Tibial artery (tissue), 4 donors: ENCODE data around the gene AP2A1.

ENCODE experiments used
- DNase-seq, 2 donors: peaks; one replicate each; pipeline ENCODE4 v3.0.0-alpha.2; 2019
- H3K27ac ChIP-seq, 2 donors: fragments of 200-600 bp; sonication (generic) in 1 of 2; 1 replicate in 1 of 2; 2 replicates in 1 of 2; pipeline ENCODE4 v1.5.1; 2018 to 2019; ENCODE audit warnings: mild to moderate bottlenecking in 1 of 2
- H3K27me3 ChIP-seq, 2 donors: fragments of 200-600 bp; sonication (generic) in 1 of 2; one replicate each; pipeline versions ENCODE4 v1.5.1 to v1.6.0; 2016 to 2019
- H3K36me3 ChIP-seq, 3 donors: fragments of 200-600 bp; sonication (generic) in 2 of 3; one replicate each; pipeline ENCODE4 v1.5.1; 2016 to 2019; ENCODE audit warnings: mild to moderate bottlenecking in 2 of 3
- H3K4me1 ChIP-seq, 4 donors: fragments of 200-600 bp; sonication (generic) in 2 of 4; 1 replicate in 3 of 4; 2 replicates in 1 of 4; pipeline ENCODE4 v1.5.1; 2016 to 2019
- H3K4me3 ChIP-seq, 2 donors: fragments of 200-600 bp; sonication (generic) in 1 of 2; 1 replicate in 1 of 2; 2 replicates in 1 of 2; pipeline ENCODE4 v1.5.1; 2018 to 2019; ENCODE audit warnings: mild to moderate bottlenecking in 2 of 2
- H3K9me3 ChIP-seq, 3 donors: fragments of 200-600 bp; sonication (generic) in 1 of 3; one replicate each; pipeline ENCODE4 v1.5.1; 2016 to 2019
- CTCF ChIP-seq, 2 experiments: fragments of 200-600 bp in 1 of 2; fragments of 450-650 bp in 1 of 2; IDR thresholded peaks; one replicate each; pipeline ENCODE4 v1.5.1; 2017 to 2019; ENCODE audit warnings: antibody characterized with exemption in 2 of 2, mild to moderate bottlenecking in 1 of 2, moderate library complexity in 1 of 2
- intact Hi-C: fragments of 100-400 bp; cut with DNase I; formaldehyde crosslinking; loops from one replicate; pipeline ENCODE4 v1.15.0; 2023; ENCODE audit warnings: low total_unique reads

Gene AP2A1

GRCh38 chr19:49850487-49851342, 83.9 kb downstream of the AP2A1 start, which contains the start of gene PTOV1:
Gene PTOV1, plus strand, starts transcription at chr19:49851159.
- Histone ChIP-seq H3K4me3 (peak within 1 kb of the TSS; percentile 96 to 97), H3K27ac (peak within 1 kb of the TSS; percentile 99 to 100), H3K9me3 (no peaks in the 10 kb centered on the region), H3K36me3 (peaks cover 12 to 17% (median 16%) of the 10 kb centered on the region in 3 donors), H3K4me1 (peaks cover 0 to 40% (median 26%) of the 10 kb centered on the region in 4 donors), H3K27me3 (no peaks in the 10 kb centered on the region)
- intact Hi-C loops = no loop called here
- DNase-seq = peak; percentile 88 to 96
- peak in 1 of 2 experiments; percentile 11 for TF ChIP-seq CTCF (IDR thresholded peaks at IDR 0.05)

GRCh38 chr19:49851456-49852259, 84.9 kb downstream of the AP2A1 start:
- no peak for DNase-seq
- no peaks in the 10 kb centered on the region for H3K9me3 ChIP-seq
- H3K4me1 ChIP-seq = peaks cover 0 to 40% (median 26%) of the 10 kb centered on the region in 4 donors
- peak overlapping the region; percentile 96 to 97 for H3K4me3 ChIP-seq
- H3K27me3 ChIP-seq = no peaks in the 10 kb centered on the region
- peaks cover 17 to 26% (median 25%) of the 10 kb centered on the region in 3 donors for H3K36me3 ChIP-seq
- no peak for TF ChIP-seq CTCF (IDR thresholded peaks at IDR 0.05)
- H3K27ac ChIP-seq = peak overlapping the region; percentile 99 to 100
- intact Hi-C loops = no loop called here

- Histone ChIP-seq H3K36me3 (peaks cover 27 to 36% (median 35%) of the 10 kb centered on the region in 3 donors), H3K4me3 (peak overlapping the region; percentile 96 to 97), H3K27me3 (no peaks in the 10 kb centered on the region), H3K9me3 (no peaks in the 10 kb centered on the region), H3K27ac (peak overlapping the region in 1 of 2 donors; percentile 8), H3K4me1 (peaks cover 0 to 40% (median 26%) of the 10 kb centered on the region in 4 donors)
- no peak for TF ChIP-seq CTCF (IDR thresholded peaks at IDR 0.05)
- no peak for DNase-seq
- intact Hi-C loops = no loop called here
Measured at GRCh38 chr19:49852631-49853126, 85.9 kb downstream of the AP2A1 start.

- intact Hi-C loops = no loop called here
- no peaks in the 10 kb centered on the region for H3K27me3 ChIP-seq
- peaks cover 39 to 48% (median 47%) of the 10 kb centered on the region in 3 donors for H3K36me3 ChIP-seq
- peaks cover 0 to 40% (median 26%) of the 10 kb centered on the region in 4 donors for H3K4me1 ChIP-seq
- H3K27ac ChIP-seq = peak overlapping the region; percentile 8
- TF ChIP-seq CTCF (IDR thresholded peaks at IDR 0.05) = no peak
- no peak for DNase-seq
- no peaks in the 10 kb centered on the region for H3K9me3 ChIP-seq
- H3K4me3 ChIP-seq = no peak overlapping the region
Measured at GRCh38 chr19:49853852-49854377, 87.1 kb downstream of the AP2A1 start.
